H1 (cell line): ENCODE measurements around the gene PIM2. TPM values are rescaled to one million over a fixed set of nuclear protein-coding genes. Genes with fewer than 3 reads are reported as not detected.

Experiments used
- CTCF ChIA-PET: fragments of 300-600 bp; sonication (Branson Sonifier 250); formaldehyde crosslinking; loops from one replicate; lab custom pipeline; 2021; ENCODE audit not compliant: partially characterized antibody; lab: Charles Lee
- POLR2A ChIA-PET: fragments of 300-600 bp; sonication (Branson Sonifier 250); formaldehyde crosslinking; loops from one replicate; lab custom pipeline; 2021; ENCODE audit warnings: inconsistent platforms; ENCODE audit not compliant: partially characterized antibody; lab: Charles Lee
- DNase-seq, 2 experiments: peaks; one replicate each; pipeline versions ENCODE4 v3.0.0 to v3.0.0-alpha.2; 2010 to 2022; ENCODE audit warnings: low spot score in 2 of 2, low read depth in 1 of 2, mixed read lengths in 1 of 2
- FAIRE-seq: peaks from 2 replicates; lab custom pipeline; 2011; peaks lifted over from hg19 to GRCh38; lab: Jason Lieb, UNC
- H2AFZ ChIP-seq: 2 replicates; pipeline ENCODE4 v1.8.1; 2012; ENCODE audit warnings: low read length, inconsistent platforms
- H2AK5ac ChIP-seq: 2 replicates; pipeline ENCODE4 v1.6.1; 2013; ENCODE audit warnings: low read depth, low read length
- H2BK120ac ChIP-seq: replicated peaks from 2 replicates; pipeline ENCODE3; 2013; ENCODE audit warnings: low read depth, low read length, inconsistent platforms
- H2BK12ac ChIP-seq: 2 replicates; pipeline ENCODE4 v1.6.1; 2013; ENCODE audit warnings: low read depth, low read length
- H2BK15ac ChIP-seq: 2 replicates; pipeline ENCODE4 v1.6.1; 2013; ENCODE audit warnings: low read length
- H2BK20ac ChIP-seq: 2 replicates; pipeline ENCODE4 v1.6.1; 2013; ENCODE audit warnings: low read length
- H2BK5ac ChIP-seq: 2 replicates; pipeline ENCODE4 v1.6.1; 2013; ENCODE audit warnings: low read depth, low read length
- H3K14ac ChIP-seq: 2 replicates; pipeline ENCODE4 v1.6.1; 2013; ENCODE audit warnings: inconsistent platforms; ENCODE audit not compliant: insufficient read length
- H3K18ac ChIP-seq: 2 replicates; pipeline ENCODE4 v1.6.1; 2013; ENCODE audit warnings: low read length; ENCODE audit errors: extremely low read depth
- H3K23ac ChIP-seq: 2 replicates; pipeline ENCODE4 v1.6.1; 2013; ENCODE audit warnings: inconsistent platforms; ENCODE audit not compliant: insufficient read length
- H3K23me2 ChIP-seq: 2 replicates; pipeline ENCODE4 v1.6.1; 2013; ENCODE audit warnings: low read depth, low read length
- H3K27ac ChIP-seq: 2 replicates; pipeline ENCODE4 v1.6.1; 2011; ENCODE audit warnings: low read depth, low read length, inconsistent platforms
- H3K27me3 ChIP-seq, 4 experiments: replicated peaks in 1 of 4; 1 replicate in 1 of 4; 2 replicates in 3 of 4; pipeline versions ENCODE4 v1.6.1 to v1.8.1; 2011 to 2013; ENCODE audit warnings: low read length in 3 of 4, mild to moderate bottlenecking in 3 of 4, inconsistent platforms in 2 of 4, mixed read lengths in 2 of 4, moderate library complexity in 1 of 4; ENCODE audit not compliant: control insufficient read depth in 3 of 4, insufficient read depth in 3 of 4; ENCODE audit errors: extremely low read depth in 1 of 4
- H3K36me3 ChIP-seq, 4 experiments: 2 replicates each; pipeline versions ENCODE4 v1.6.1 to v1.8.1; 2011 to 2013; ENCODE audit warnings: mild to moderate bottlenecking in 4 of 4, low read length in 3 of 4, moderate library complexity in 2 of 4, control low read depth in 1 of 4, inconsistent platforms in 1 of 4; ENCODE audit not compliant: insufficient read depth in 4 of 4, control insufficient read depth in 2 of 4
- H3K4ac ChIP-seq: replicated peaks from 2 replicates; pipeline ENCODE3; 2013; ENCODE audit warnings: low read length, low read depth, mixed read lengths, inconsistent platforms; ENCODE audit not compliant: insufficient read length
- H3K4me1 ChIP-seq, 4 experiments: replicated peaks in 1 of 4; 1 replicate in 1 of 4; 2 replicates in 3 of 4; pipeline versions ENCODE4 v1.6.1 to v1.8.1; 2011 to 2013; ENCODE audit warnings: low read length in 3 of 4, inconsistent platforms in 2 of 4, mixed read lengths in 1 of 4; ENCODE audit not compliant: insufficient read depth in 4 of 4, control insufficient read depth in 3 of 4
- H3K4me2 ChIP-seq, 2 experiments: 2 replicates each; pipeline versions ENCODE4 v1.6.1 to v1.8.1; 2011 to 2013; ENCODE audit warnings: low read depth in 2 of 2, low read length in 2 of 2, control low read depth in 1 of 2, inconsistent platforms in 1 of 2, mild to moderate bottlenecking in 1 of 2; ENCODE audit not compliant: insufficient read depth in 1 of 2
- H3K4me3 ChIP-seq, 4 experiments: fragments of 200-600, 300-600 bp in 1 of 4; sonication (generic), shearing (Covaris generic), sonication (Bioruptor Twin) in 1 of 4; 2 replicates each; pipeline versions ENCODE4 v1.5.1 to v1.8.1; 2011 to 2016; ENCODE audit warnings: low read length in 4 of 4, low read depth in 3 of 4, control low read depth in 2 of 4, inconsistent platforms in 2 of 4, mild to moderate bottlenecking in 2 of 4, mixed read lengths in 1 of 4, moderate library complexity in 1 of 4; ENCODE audit not compliant: insufficient read depth in 2 of 4; ENCODE audit errors: extremely low read depth in 1 of 4
- H3K56ac ChIP-seq: replicated peaks from 2 replicates; pipeline ENCODE3; 2013; ENCODE audit warnings: low read depth, mild to moderate bottlenecking, mixed read lengths, low read length, inconsistent platforms; ENCODE audit not compliant: insufficient read length
- H3K79me1 ChIP-seq: 2 replicates; pipeline ENCODE4 v1.6.1; 2013; ENCODE audit warnings: low read depth, low read length, control low read depth
- H3K79me2 ChIP-seq, 2 experiments: 2 replicates each; pipeline versions ENCODE4 v1.6.1 to v1.8.1; 2012 to 2013; ENCODE audit warnings: low read length in 2 of 2, mild to moderate bottlenecking in 2 of 2, inconsistent platforms in 1 of 2; ENCODE audit not compliant: insufficient read depth in 2 of 2, control insufficient read depth in 1 of 2
- H3K9ac ChIP-seq, 4 experiments: replicated peaks in 1 of 4; 1 replicate in 1 of 4; 2 replicates in 3 of 4; pipeline versions ENCODE4 v1.6.1 to v1.8.1; 2011 to 2013; ENCODE audit warnings: low read depth in 3 of 4, low read length in 3 of 4, control low read depth in 2 of 4, mild to moderate bottlenecking in 2 of 4, moderate library complexity in 2 of 4, inconsistent platforms in 1 of 4; ENCODE audit errors: extremely low read depth in 1 of 4
- H3K9me3 ChIP-seq, 2 experiments: 2 replicates each; pipeline versions ENCODE4 v1.6.1 to v1.8.1; 2012 to 2013; ENCODE audit warnings: mild to moderate bottlenecking in 2 of 2, moderate library complexity in 2 of 2, control low read depth in 1 of 2, inconsistent platforms in 1 of 2, low read depth in 1 of 2, low read length in 1 of 2, mixed read lengths in 1 of 2; ENCODE audit not compliant: insufficient read depth in 2 of 2
- H4K20me1 ChIP-seq, 2 experiments: replicated peaks in 1 of 2; 2 replicates each; pipeline versions ENCODE3 to v1.8.1; 2011 to 2013; ENCODE audit warnings: inconsistent platforms in 2 of 2, low read length in 2 of 2, mild to moderate bottlenecking in 1 of 2; ENCODE audit not compliant: insufficient read depth in 2 of 2, control insufficient read depth in 1 of 2
- H4K5ac ChIP-seq: 2 replicates; pipeline ENCODE4 v1.6.1; 2013; ENCODE audit warnings: low read length, low read depth, mixed read lengths, inconsistent platforms; ENCODE audit not compliant: insufficient read length
- H4K8ac ChIP-seq: 2 replicates; pipeline ENCODE4 v1.8.0; 2013; ENCODE audit warnings: mild to moderate bottlenecking, moderate library complexity, low read length, inconsistent platforms; ENCODE audit not compliant: insufficient read depth; ENCODE audit errors: extremely low read depth
- H4K91ac ChIP-seq: replicated peaks from 2 replicates; pipeline ENCODE3; 2013; ENCODE audit warnings: low read length, mixed read lengths, inconsistent platforms; ENCODE audit not compliant: insufficient read length
- CEBPB ChIP-seq: IDR thresholded peaks from 2 replicates; pipeline ENCODE4 v1.6.1; 2012; ENCODE audit warnings: low read depth, low read length
- CHD1 ChIP-seq: IDR thresholded peaks from 2 replicates; pipeline ENCODE4 v1.6.1; 2012; ENCODE audit warnings: low read depth, low read length, improper control_type of control experiment
- KDM4A ChIP-seq: IDR thresholded peaks from one replicate; pipeline ENCODE4 v1.7.1; 2012; ENCODE audit warnings: low read depth, mild to moderate bottlenecking, moderate library complexity, low read length, inconsistent platforms; ENCODE audit not compliant: severe bottlenecking
- RNF2 ChIP-seq: fragments of 200-900, 300-1000 bp; sonication (generic); IDR thresholded peaks from 2 replicates; pipeline ENCODE4 v1.7.1; 2016; ENCODE audit warnings: borderline replicate concordance, low read depth, mild to moderate bottlenecking, antibody characterized with exemption, low read length; ENCODE audit not compliant: poor library complexity, severe bottlenecking; ENCODE audit errors: missing control alignments
- WGBS, 2 experiments: shearing (Covaris generic) in 1 of 2; methylation state at CpG; one replicate each; pipeline versions ENCODE4 v1.1.6 to v1.1.7; 2013 to 2015; ENCODE audit warnings: low lambda C conversion rate in 2 of 2, mixed read lengths in 2 of 2, inconsistent platforms in 1 of 2, low coverage in 1 of 2, missing lambda C conversion rate in 1 of 2; ENCODE audit not compliant: insufficient replicate concordance in 2 of 2, insufficient coverage in 1 of 2, insufficient read length in 1 of 2; ENCODE audit errors: extremely low coverage in 1 of 2, missing lambda C conversion rate in 1 of 2; 5-methylcytosine and 5-hydroxymethylcytosine counted together
- polyA plus RNA-seq, 7 experiments: library from polyadenylated mRNA; depleted of rRNA in 3 of 7; stranded (reverse) in 5 of 7; unstranded in 2 of 7; fragments of >200 nt in 5 of 7; fragments of 200-250 nt in 2 of 7; gene quantifications; 1 replicate in 5 of 7; 2 replicates in 1 of 7; 4 replicates in 1 of 7; pipeline versions ENCODE4 v1.2.1 to v1.2.3, GENCODE V29; 2011 to 2013; ENCODE audit warnings: missing spikeins in 2 of 7, mixed read lengths in 2 of 7
- total RNA-seq: library from RNA; stranded (reverse); fragmentation: NEBNext Ultra II Directional; extraction: Animal tissue kit (Norgen Biotek cat#: 25700); gene quantifications from 2 replicates; pipeline ENCODE4 v1.2.1, GENCODE V29; 2021

Gene PIM2
- total and polyA plus RNA-seq, 2 of the 8 experiments (the other 6 are each of a cell fraction or from before 2014, with no cell fraction given) = 180 to 203 TPM

GRCh38 chrX:48942895-48943294 lies 24.1 kb upstream of the PIM2 start:
- WGBS, 2 experiments = 100% methylated on average over 2 of the region's 2 CpGs; no CpG with 5 or more reads in 1 of the 2 experiments
- no peak overlapping the region for H3K18ac ChIP-seq
- H3K79me2 ChIP-seq = peaks cover 0 to 66% of the 10 kb centered on the region in 2 experiments; a peak in 2 of 4 replicates
- peaks cover 0 to 6% (median 0%) of the 10 kb centered on the region in 4 experiments; a peak in 3 of 8 replicates for H3K36me3 ChIP-seq
- POLR2A ChIA-PET = interaction anchor here (1.3 to 21.5 kb wide), 3 partner anchors 8 to 28 kb away, joined by 4 to 572 read pairs (median 6); partner anchors contain the start of genes PIM2 and SLC35A2
- CTCF ChIA-PET = interaction anchor here (1.1 to 1.7 kb wide), 2 partner anchors 36 to 51 kb away, joined by 3 read pairs; no protein-coding TSS in a partner anchor
- H2BK12ac ChIP-seq = no peak overlapping the region
- no peaks in the 10 kb centered on the region for H3K79me1 ChIP-seq
- H3K23me2 ChIP-seq = no peaks in the 10 kb centered on the region; the same call in 1 of the 2 replicates
- no peak overlapping the region for H3K4ac ChIP-seq
- no peak overlapping the region for H4K8ac ChIP-seq
- no peaks in the 10 kb centered on the region for H3K27me3 ChIP-seq
- H2AK5ac ChIP-seq = no peak overlapping the region
- H3K9ac ChIP-seq = no peak overlapping the region
- H3K4me2 ChIP-seq = no peak overlapping the region
- no peak overlapping the region for H3K23ac ChIP-seq
- no peak for FAIRE-seq
- H2BK15ac ChIP-seq = no peak overlapping the region
- H2AFZ ChIP-seq = no peak overlapping the region
- no peak overlapping the region for H2BK5ac ChIP-seq
- H3K4me1 ChIP-seq = peaks cover 0 to 3% (median 0%) of the 10 kb centered on the region in 4 experiments; a peak in 2 of 7 replicates
- no peak overlapping the region for H3K56ac ChIP-seq
- H2BK20ac ChIP-seq = no peak overlapping the region
- no peak overlapping the region for H3K27ac ChIP-seq
- H3K4me3 ChIP-seq = no peak overlapping the region
- no peaks in the 10 kb centered on the region for H3K9me3 ChIP-seq
- no peak overlapping the region for H2BK120ac ChIP-seq
- H4K5ac ChIP-seq = no peak overlapping the region
- DNase-seq = no peak
- H4K91ac ChIP-seq = no peak overlapping the region
- H4K20me1 ChIP-seq = peaks cover 0 to 11% of the 10 kb centered on the region in 2 experiments
- no peak overlapping the region for H3K14ac ChIP-seq
- TF ChIP-seq KDM4A (no peak), RNF2 (no peak), CEBPB (no peak), CHD1 (no peak)
